HG02943 (cell line): Measurements from ENCODE around the gene LY6G5C.
"Not testable (repeated sequence)": the region's sequence is repeated elsewhere in the genome, so short reads cannot be mapped to it uniquely, and the experiment has no call there.

Experiments
- ATAC-seq: cut with Tn5 transposase; IDR thresholded peaks from one replicate; pipeline ENCODE4 v1.9.1; 2021; ENCODE audit warnings: mild to moderate bottlenecking, low read depth, moderate library complexity; ENCODE audit not compliant: unreplicated experiment

Gene LY6G5C

DNA sequence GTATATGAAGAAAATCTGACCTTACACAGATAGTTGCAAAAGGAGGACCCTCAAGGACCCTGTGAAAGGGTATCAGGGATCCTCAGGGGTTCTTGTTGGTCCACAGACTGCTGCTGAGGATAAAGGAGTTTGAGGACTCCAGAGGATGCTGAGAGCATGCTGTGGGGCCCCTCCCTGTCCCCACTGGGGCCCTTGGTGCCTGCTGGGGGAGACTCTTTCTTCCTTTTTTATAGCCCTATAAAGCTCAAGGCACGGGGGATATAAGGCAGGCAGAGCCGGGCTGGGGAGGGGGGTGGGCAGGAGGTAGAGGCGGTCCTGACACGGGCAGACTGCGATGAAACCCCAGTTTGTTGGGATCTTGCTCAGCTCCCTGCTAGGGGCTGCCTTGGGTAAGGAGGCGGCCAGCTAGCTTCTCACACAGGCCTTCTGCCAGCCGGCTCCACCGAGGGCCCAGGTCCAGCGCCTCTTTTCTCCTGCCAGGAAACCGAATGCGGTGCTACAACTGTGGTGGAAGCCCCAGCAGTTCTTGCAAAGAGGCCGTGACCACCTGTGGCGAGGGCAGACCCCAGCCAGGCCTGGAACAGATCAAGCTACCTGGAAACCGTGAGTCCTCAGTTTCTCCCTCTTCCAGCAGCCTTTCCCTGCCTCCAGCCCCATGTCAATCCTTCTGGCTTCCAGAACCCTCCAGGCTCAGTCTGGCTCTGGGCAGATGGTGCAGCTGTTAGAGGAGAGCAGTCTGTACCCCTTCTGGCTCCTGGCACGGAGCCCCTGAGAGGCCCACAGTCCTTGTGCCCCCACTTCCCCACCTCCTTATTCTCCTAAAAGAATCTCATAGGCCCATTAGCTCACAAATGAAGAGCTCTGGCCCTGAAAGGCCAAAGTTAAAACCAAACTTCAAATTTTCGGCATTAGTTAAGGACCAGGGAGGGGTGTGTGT, 34.4 kb upstream of the LY6G5C start, which contains the start of gene LY6G6D:
Gene LY6G6D, plus strand, starts transcription at position 327 of the 937 bp plus-strand sequence. Its CDS starts 8 bp downstream, at position 335.
- no peak for ATAC-seq

DNA sequence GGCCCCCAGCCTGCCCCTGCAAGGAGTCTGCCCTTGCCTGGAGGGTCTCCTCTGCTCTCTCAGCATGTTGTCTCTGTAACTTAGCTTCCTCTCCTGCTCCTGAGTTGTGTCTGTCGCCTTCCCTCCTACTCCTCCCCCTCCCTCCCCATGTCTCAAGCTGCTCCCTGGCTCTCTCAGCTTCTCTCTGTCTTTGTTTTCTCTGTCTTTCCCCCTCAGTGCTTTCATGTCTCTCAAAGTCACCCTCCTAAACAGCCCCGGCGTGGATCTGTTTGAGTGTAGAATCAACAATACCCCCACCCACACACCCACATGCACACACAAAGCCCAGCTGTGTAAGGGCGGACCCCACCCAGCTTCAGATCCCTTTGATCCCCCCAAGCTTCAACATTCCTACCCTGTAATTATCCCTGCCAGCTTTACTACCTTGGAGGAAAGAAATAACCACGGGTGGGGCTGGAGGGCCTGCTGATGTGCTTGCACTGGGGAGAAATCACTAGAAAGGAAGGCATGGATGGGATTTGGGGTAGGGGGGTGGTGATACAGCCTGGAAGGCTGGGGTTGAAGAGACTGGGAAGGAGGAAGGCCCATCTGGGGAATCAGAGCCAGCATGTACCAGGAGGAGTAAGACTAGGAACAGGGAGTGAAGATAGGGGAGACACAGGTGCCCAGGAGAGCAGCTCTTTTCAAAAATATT, 33.3 kb upstream of the LY6G5C start:
- ATAC-seq, result no peak

DNA sequence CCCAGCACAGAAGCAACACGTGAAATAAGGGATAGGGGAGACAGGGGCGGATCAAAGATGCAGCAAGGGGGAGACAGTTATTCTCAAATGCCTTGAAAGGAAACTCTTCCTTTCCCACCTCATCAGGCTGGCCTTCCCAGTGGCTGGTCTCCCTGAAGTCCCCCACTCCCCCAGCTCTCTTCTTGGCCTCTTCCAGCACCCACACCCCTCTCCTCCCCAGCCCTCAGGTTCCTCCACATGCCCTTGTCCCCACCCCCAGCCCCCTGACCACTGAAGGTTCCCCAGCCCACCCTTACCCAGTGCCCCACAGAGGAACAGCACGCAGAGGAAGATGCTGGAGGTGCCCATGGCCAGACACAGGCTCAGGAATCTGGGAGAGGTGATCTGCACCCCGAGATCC, 32.6 kb upstream of the LY6G5C start:
- ATAC-seq, result no peak

DNA sequence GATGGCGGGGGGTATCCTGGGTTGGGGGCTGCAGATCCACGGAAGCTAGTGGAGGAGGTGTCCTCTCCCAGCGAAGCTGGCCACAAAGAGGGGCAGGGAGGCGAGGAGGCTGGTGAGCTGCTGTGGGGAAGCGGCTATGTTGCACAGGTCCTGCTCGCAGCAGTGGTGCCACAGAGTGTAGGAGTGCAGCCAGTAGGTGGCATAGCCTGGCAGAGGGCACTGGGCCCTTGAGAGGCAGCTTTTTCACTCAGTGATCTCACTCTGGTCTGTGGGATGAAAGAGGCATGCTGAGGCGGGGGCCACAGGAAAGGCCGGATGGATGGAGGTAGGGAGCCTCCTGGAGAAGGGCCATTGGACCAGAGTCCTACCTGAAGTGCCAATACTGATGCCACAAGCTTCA, 31.4 kb upstream of the LY6G5C start:
- ATAC-seq, result no peak

DNA sequence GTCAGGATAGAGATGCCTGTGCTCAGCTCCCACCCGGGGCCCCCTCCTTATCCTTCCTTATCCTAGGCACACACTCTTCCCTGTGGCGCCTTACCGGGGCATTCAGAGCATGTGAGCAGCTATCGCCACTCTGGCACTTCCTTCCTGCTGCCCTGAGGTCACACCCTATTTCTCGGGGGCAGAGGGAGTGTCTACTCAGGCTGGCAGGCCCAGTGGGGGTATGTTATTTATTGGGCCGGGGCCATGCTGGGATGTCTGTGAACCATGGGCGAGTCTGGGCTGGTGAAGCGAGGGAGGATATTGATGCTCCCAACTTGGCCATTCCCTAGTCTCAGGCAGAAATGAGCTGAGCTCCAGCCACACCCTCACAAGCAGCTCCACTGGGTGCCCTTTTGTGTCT, 30.4 kb upstream of the LY6G5C start:
- no peak for ATAC-seq

DNA sequence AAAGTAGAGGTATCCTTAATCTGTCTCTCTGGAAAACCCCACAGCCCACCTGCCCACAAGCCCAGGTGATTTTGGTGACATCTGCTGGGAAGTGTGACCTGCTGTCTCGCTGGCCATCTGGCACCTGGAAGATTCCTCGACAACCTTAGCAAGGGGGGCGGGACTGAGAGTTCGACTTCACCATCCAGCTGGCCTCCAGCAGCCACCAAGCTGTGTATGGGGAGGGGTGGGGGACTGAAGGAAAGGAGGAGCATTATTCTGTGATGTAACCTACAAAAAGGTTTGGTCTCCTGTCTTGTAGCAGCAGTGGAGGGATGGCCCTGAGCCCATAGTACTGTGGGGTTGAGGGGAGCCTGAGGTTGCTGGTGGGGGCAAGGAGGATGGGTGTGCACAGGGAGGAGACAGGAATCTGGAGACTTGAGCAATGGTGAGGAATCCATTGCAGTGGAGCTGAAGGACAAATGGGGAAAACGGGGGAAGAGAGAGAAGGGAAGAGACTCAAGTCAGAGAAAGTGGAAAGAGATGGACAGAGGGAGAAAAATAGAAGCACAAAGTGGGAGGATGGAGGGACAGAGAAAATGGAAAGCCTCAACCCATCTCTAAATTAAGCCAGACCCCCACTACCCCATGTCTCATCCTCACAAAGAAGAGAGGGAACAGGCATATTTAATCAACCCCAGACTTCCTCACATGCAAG, 29.8 kb upstream of the LY6G5C start:
- no peak for ATAC-seq

DNA sequence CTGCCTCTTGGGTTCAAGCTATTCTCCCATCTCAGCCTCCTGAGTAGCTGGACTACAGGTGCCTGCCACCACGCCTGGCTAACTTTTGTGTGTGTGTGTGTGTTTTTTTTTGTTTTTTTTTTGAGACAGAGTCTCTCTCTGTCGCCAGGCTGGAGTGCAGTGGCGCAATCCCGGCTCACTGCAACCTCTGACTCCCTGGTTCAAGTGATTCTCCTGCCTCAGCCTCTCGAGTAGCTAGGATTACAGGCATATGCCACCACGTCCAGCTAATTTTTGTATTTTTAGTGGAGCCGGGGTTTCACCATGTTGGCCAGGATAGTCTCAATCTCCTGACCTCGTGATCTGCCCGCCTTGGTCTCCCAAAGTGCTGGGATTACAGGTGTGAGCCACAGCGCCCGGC, 28.3 kb upstream of the LY6G5C start:
- not testable (repeated sequence) for ATAC-seq

DNA sequence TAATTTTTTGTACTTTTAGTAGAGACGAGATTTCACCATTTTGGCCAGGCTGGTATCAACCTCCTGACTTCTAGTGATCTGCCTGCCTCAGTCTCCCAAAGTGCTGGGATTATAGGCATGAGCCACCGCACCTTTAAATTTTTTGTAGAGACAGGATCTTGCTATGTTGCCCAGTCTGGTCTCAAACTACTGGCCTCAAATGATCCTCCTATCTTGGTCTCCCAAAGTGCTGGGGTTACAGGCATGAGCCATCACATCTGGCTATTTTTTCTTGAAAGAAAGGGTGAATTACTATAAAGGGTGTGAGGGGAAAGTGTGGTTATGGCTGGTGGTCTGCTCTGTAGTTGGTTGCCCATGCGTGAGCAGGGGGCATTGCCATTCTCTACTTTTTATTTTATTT, 27.4 kb upstream of the LY6G5C start:
- ATAC-seq, result no peak

DNA sequence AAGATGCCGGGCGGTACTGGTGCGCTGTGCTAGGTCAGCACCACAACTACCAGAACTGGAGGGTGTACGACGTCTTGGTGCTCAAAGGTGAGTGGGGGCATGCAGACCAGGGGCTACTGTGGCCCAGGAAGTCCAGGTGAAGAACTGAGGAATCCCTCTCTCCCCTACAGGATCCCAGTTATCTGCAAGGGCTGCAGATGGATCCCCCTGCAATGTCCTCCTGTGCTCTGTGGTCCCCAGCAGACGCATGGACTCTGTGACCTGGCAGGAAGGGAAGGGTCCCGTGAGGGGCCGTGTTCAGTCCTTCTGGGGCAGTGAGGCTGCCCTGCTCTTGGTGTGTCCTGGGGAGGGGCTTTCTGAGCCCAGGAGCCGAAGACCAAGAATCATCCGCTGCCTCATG, 26.8 kb upstream of the LY6G5C start:
- ATAC-seq, result no peak

DNA sequence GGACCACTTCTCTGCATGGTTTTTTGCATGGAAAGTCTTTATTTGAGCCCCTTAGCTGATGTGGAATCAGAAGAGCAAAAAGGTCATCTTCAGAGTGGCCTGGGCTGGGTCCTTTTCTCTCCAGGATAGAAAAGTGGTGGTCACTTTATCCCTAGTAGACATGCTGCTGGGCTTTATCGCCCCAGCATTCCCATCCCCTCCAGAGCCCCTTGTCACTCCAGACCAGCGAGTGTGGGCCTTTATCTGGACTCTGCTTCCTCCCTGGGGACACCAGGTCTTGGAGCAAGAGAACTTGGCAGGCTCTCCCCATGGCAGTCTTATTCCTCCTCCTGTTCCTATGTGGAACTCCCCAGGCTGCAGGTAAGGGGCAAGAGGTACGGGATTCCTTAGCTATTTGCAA, 25.7 kb upstream of the LY6G5C start, which contains the start of gene LY6G6F:
Gene LY6G6F, plus strand, starts transcription at position 268 of the 400 bp plus-strand sequence. Its CDS starts 41 bp downstream, at position 309.
- no peak for ATAC-seq

DNA sequence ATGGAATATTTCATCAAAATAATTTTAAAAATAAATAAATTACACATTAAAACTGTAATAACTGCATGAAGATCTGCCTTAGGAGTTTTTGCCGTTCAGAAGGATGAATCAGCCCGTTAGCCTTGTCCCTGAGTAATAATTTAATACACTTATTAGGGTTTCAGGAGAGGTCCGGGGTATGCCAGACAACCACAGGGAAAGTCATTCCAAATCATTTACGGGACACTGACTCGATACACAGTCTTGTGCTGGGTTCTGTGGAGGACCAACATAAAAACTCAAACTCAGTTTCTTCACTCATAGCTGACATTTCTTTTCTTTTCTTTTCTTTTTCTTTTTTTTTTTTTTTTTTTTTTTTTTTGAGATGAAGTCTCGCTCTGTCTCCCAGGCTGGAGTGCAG, 25.1 kb upstream of the LY6G5C start:
- ATAC-seq, result no peak

DNA sequence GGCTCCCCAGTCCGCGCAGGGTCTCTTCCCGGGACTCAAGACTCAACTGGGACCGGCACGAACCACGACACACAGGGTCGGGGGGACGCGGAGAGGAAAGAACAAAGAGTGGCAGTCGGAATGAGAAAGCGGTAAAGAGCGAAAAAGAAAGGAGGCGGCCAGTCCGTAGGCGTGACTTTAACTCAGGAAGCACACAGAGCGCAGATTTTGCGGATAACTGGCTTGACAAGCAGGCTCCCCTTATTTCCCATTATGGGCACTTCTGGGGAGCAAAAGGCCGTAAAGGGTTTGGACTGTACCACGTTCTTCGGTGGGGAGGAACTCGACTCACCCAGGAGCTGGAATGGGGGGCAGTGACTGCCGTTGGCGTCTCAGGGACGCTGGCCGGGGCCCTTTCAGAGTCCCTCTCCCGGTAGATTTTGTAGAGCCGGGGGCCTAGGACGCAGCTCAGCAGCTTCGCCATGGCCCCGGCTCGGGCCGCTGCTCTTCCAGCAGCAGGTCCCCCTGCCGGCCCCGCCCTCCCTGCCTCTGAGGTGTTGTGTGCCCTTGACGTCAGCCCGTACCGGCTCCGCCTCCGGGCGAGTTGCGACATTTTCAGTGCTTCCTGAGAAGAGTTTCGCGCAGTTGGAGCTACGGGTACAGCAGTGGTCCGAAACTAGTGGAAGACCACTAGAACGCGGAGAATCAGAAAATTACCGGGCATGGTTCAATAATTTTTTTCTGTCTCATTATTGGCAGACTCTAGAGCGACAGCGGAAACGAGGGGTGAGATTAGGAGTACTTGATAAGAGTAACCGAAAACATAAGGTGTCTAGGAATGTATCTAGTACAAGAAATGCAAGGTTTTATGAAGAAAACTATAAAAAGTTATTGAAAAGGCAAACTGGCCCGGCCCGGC, 22.2 kb upstream of the LY6G5C start, which contains the start of gene ABHD16A:
Gene ABHD16A, minus strand, starts transcription at position 506 of the 898 bp plus-strand sequence. Its CDS starts 43 bp downstream, at position 463.
- peak; percentile 75 for ATAC-seq

DNA sequence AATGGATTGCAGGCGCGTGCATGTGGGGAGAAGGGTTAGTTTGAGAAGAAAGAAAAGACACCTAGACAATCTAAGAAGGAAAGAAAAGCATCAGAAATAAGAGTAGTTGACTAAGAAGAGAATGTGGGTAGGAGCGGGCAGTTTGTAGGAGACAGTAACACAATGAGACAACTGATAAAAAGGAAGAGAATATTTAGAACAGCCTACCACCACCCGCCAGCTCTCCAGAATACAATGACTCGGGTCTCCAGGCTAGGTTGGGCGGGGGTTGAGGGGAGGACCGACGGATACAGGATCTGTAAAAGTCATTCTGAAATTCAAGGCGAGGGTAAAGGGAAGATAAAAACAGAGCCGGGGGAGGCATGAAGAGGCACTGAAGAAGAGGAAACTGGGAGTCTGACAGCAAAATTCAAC, 21.5 kb upstream of the LY6G5C start:
- ATAC-seq, result no peak

DNA sequence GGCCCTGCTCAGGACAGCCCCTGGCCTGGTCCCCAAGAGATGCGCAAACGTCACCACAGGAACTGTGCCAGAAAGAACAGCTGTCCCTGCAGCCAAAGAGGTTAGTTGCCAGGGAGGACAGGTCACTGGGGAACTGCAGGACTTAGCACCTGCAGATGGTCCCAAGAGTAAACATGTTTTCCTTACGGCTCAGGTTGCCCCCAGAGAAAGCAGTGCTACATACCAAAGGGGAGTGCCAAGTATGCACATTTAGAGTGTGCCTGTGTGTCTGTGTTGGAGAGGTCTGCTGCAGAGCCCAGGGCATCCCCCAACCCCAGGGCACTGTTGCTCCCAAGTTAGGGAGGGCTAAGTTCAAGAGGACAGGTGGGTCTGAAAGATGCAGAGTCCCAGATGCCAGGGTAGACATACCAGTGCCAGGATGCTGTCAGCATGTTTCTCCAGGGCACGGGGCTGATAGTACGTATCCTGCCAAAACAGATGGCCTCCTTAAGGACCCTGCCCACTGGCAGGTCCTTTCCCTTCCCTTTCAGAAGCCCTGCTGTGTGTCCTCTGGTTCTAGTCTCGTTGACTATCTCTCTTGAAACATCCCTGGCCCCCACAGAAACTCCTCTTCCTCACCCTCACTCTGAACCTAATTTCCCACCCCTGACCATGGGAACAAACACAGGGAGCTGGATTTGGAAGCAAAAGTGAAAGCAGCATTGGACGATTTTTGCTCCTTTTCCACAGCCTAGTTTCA, 21.0 kb upstream of the LY6G5C start:
- no peak for ATAC-seq

DNA sequence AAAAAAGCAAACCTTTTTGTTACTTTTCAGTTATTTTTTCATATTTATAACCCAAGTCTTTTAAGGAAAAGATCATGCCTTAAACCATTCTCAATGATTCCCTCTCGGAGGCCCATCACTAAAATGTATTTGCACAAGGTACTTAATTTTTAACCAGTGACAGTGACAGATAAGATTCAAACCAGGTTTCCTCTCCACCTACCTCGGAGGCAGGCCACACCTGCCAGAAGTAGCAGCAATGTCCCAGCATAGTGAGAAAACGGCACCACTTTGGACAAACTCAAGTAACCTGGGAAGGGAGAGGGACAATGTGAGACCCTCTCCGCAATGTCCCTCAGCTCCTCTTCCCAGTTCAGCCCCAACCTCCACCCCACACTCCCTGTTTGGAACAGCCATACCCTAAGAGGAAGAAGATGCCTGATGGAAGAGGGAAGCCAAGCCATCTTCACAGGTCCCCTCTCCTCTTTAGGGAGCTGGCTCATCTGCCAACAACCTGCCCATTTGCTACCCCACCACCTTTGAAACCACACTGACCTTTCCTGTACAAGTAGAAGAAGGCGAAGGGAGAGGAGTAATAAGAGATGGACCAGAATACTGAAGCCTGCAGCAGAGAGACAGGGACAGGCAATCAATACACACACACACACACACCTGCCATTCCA, 20.0 kb upstream of the LY6G5C start:
- no peak for ATAC-seq

DNA sequence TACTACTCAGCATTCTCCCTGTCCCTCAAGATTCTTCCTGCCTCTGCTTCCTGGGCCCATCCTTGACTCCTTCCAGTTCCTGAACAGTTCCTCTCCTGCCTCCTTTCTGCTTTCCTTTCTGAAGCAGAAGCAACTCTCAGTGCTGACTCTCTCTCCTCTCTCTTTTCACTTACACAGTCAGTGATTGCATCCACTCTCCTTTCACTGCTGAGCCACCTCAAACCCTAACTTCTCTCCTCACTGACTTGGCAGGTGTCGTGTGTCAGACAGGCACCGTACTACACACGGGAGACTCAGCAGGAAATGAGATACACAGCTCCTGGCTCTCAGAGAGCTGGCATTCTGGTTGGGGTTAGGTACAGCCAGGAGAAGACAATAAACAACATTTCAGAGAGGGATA, 16.7 kb upstream of the LY6G5C start:
- ATAC-seq, result no peak

DNA sequence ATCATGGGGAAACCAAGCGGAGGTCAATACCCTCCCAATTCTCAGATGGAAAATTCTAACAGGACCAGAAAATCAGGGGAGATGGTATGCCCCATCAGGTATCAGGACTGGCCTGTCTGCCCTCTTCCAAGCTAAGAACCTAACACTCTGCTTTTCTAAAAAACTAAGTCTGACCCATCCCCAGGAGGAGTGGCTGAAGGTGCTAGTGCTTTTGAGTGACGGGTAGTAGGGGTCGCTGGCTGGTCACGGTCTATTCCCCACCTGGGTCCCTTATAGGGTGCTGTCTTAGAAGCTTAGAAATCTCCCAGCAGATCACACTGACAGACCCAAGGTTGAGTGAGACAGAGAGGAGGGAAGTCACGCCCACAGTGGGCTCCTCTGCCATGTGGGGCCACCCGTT, 12.7 kb upstream of the LY6G5C start:
- ATAC-seq, result no peak

DNA sequence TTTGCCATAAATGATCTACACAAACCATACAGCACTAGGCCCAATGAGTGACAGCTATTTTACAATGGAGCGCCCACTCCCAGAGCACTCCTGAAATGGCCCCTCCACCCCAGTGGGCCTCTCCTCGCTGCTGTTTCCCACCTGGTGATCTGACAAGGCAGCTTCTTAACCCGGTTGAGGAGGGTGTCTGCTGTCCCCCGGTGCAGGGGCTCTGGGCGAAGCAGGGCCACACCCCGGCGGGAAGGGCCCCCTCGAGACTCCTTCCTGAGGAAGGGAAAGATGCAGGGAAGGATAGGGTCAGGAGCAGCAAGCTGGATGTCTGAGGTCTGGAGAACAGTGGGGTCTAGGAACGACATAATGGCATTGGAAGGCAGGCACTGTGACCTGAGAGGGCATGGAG, 12.0 kb upstream of the LY6G5C start:
- no peak for ATAC-seq

DNA sequence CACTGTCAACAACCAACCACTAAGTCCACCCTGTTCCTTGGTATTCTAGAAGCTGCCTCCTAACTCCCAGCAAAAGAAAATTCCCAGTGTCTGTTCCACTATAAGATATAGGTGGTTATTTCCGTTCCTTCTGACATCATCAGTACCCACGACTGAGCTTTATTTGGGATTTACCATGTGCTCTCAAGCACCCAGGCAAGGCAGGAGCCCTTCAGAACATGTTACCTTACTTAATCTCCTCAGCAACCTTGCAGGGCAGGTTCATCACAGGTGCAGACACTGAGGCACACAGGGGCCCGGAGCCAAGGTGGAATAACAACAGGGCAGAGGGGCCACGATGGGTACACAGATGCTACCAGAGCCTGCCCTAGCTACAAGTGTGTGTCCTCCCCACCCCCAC, 11.5 kb upstream of the LY6G5C start:
- no peak for ATAC-seq
